Activated CD8-positive, alpha-beta T cell treated with anti-CD3 and anti-CD28 coated beads for 36 hours (primary cell): Measurements from ENCODE around the gene ZNF277. TPM values are rescaled to one million over a fixed set of nuclear protein-coding genes. Genes with fewer than 3 reads are reported as not detected.

Experiments used
- ATAC-seq: fragments of 200-7000 bp; cut with Tn5 transposase; one replicate; pipeline ENCODE4 v1.10.0; 2021; ENCODE audit warnings: mild to moderate bottlenecking, moderate library complexity
- CTCF ChIA-PET: fragments of 350-600 bp; sonication (Branson Sonifier 250); formaldehyde crosslinking; loops from one replicate; lab custom pipeline; 2021; ENCODE audit warnings: antibody characterized with exemption; lab: Charles Lee
- POLR2A ChIA-PET: fragments of 350-600 bp; sonication (Branson Sonifier 250); formaldehyde crosslinking; loops from one replicate; lab custom pipeline; 2021; ENCODE audit warnings: antibody characterized with exemption; lab: Charles Lee
- DNase-seq: peaks from one replicate; pipeline ENCODE4 v3.0.0-alpha.2; 2020
- H3K27ac Mint-ChIP-seq: one replicate; pipeline ENCODE4 v1.8.0; 2021; ENCODE audit warnings: mild to moderate bottlenecking, mixed read lengths
- H3K27me3 Mint-ChIP-seq: one replicate; pipeline ENCODE4 v1.8.0; 2021; ENCODE audit warnings: mixed read lengths
- H3K36me3 Mint-ChIP-seq: one replicate; pipeline ENCODE4 v1.8.0; 2021; ENCODE audit warnings: low read depth, mixed read lengths
- H3K4me1 Mint-ChIP-seq: one replicate; pipeline ENCODE4 v1.8.0; 2021; ENCODE audit warnings: low read depth, mixed read lengths
- H3K4me3 Mint-ChIP-seq: one replicate; pipeline ENCODE4 v1.8.0; 2021; ENCODE audit warnings: mild to moderate bottlenecking, moderate library complexity, mixed read lengths
- H3K9me3 Mint-ChIP-seq: one replicate; pipeline ENCODE4 v1.8.0; 2021; ENCODE audit warnings: mixed read lengths
- CTCF ChIP-seq: fragments of 200-600 bp; IDR thresholded peaks from one replicate; pipeline ENCODE4 v1.8.0; 2022; ENCODE audit warnings: antibody characterized with exemption, mild to moderate bottlenecking
- intact Hi-C: fragments of 100-400 bp; cut with micrococcal nuclease; formaldehyde crosslinking; loops from one replicate; pipeline ENCODE4 v1.10.0; 2022
- total RNA-seq, 2 experiments: library from RNA; stranded (reverse); gene quantifications; one replicate each; pipeline ENCODE4 v1.2.3, GENCODE V29; 2021

ZNF277 gene
- total RNA-seq, 2 experiments from 2014 or later: 21.5 to 25.8 TPM

- no peaks in the 10 kb centered on the region for H3K9me3 Mint-ChIP-seq
- intact Hi-C loops: no loop called here
- no peak overlapping the region for H3K27ac Mint-ChIP-seq
- H3K4me3 Mint-ChIP-seq: no peak overlapping the region
- TF ChIP-seq CTCF: no peak
- DNase-seq (no peak), ATAC-seq (no peak)
- ChIA-PET CTCF (no interaction called here), POLR2A (no interaction called here)
- H3K36me3 Mint-ChIP-seq: no peaks in the 10 kb centered on the region
- H3K27me3 Mint-ChIP-seq: peaks cover 3% of the 10 kb centered on the region
- H3K4me1 Mint-ChIP-seq: no peaks in the 10 kb centered on the region
Observed at GRCh38 chr7:112183266-112183665, 23.2 kb upstream of the ZNF277 start.

GRCh38 chr7:112184455-112184854 is 22.0 kb upstream of the ZNF277 start:
- ChIA-PET CTCF (no interaction called here), POLR2A (interaction anchor here (0.6 kb wide), 2 partner anchors 14 to 1048 kb away, joined by 3 read pairs; no protein-coding TSS in a partner anchor)
- H3K27ac Mint-ChIP-seq: no peak overlapping the region
- DNase-seq: no peak
- H3K36me3 Mint-ChIP-seq: no peaks in the 10 kb centered on the region
- no peak for TF ChIP-seq CTCF
- no peak for ATAC-seq
- H3K27me3 Mint-ChIP-seq: peaks cover 3% of the 10 kb centered on the region
- no peaks in the 10 kb centered on the region for H3K4me1 Mint-ChIP-seq
- no peak overlapping the region for H3K4me3 Mint-ChIP-seq
- intact Hi-C loops: no loop called here
- no peaks in the 10 kb centered on the region for H3K9me3 Mint-ChIP-seq

- POLR2A ChIA-PET: interaction anchor here (0.6 kb wide), 2 partner anchors 15 to 1048 kb away, joined by 3 read pairs; no protein-coding TSS in a partner anchor
- no peak for TF ChIP-seq CTCF
- Mint-ChIP-seq H3K9me3 (no peaks in the 10 kb centered on the region), H3K36me3 (no peaks in the 10 kb centered on the region), H3K4me1 (no peaks in the 10 kb centered on the region), H3K27me3 (peaks cover 6% of the 10 kb centered on the region), H3K27ac (no peak overlapping the region), H3K4me3 (no peak overlapping the region)
- intact Hi-C loops: no loop called here
- DNase-seq (no peak), ATAC-seq (no peak)
- CTCF ChIA-PET: no interaction called here
Observed at GRCh38 chr7:112185005-112185834, 21.3 kb upstream of the ZNF277 start.

GRCh38 chr7:112186300-112186699 is 20.2 kb upstream of the ZNF277 start:
- intact Hi-C loops: no loop called here
- ChIA-PET CTCF (no interaction called here), POLR2A (no interaction called here)
- Mint-ChIP-seq H3K27ac (no peak overlapping the region), H3K9me3 (no peaks in the 10 kb centered on the region), H3K4me3 (no peak overlapping the region), H3K4me1 (no peaks in the 10 kb centered on the region), H3K36me3 (no peaks in the 10 kb centered on the region), H3K27me3 (peaks cover 5% of the 10 kb centered on the region)
- ATAC-seq (no peak), DNase-seq (no peak)
- TF ChIP-seq CTCF: no peak

DNA sequence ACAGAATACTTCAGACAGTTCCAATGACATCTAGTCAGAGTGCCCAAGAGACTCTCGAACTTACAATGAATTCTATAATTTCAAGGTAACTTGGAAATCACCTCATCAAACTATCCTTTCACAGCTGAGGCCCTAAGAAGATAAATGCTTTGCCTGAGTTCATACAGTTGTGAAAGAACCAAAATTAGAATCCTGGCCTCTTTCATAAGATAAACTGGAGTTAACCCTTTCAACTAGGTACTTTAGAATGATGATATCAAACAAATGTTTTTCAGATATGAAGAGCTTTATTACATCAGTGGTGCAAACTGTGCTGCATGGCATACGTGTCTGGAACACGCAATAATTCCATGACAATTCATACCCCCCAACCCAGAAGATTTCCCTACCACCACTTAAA is 18.2 kb upstream of the ZNF277 start:
- ChIA-PET POLR2A (no interaction called here), CTCF (no interaction called here)
- Mint-ChIP-seq H3K4me3 (no peak overlapping the region), H3K9me3 (no peaks in the 10 kb centered on the region), H3K27ac (no peak overlapping the region), H3K27me3 (peaks cover 8% of the 10 kb centered on the region), H3K36me3 (no peaks in the 10 kb centered on the region), H3K4me1 (peaks cover 6% of the 10 kb centered on the region)
- intact Hi-C loops: no loop called here
- ATAC-seq (no peak), DNase-seq (no peak)
- no peak for TF ChIP-seq CTCF
